B cell (primary cell): ENCODE results near the gene ANKRD28.

Experiments
- EZH2 ChIP-seq: IDR thresholded peaks from 2 replicates; pipeline ENCODE4 v1.6.1; 2012; ENCODE audit warnings: borderline replicate concordance, low read depth, mild to moderate bottlenecking, moderate library complexity, low read length; ENCODE audit not compliant: insufficient read depth, poor library complexity, severe bottlenecking
- TF ChIP-seq, protein P1 (sequence below): fragments of 200-600 bp; IDR thresholded peaks from one replicate; pipeline ENCODE4 v1.8.0; 2022; ENCODE audit warnings: antibody characterized with exemption, mild to moderate bottlenecking

DNA sequence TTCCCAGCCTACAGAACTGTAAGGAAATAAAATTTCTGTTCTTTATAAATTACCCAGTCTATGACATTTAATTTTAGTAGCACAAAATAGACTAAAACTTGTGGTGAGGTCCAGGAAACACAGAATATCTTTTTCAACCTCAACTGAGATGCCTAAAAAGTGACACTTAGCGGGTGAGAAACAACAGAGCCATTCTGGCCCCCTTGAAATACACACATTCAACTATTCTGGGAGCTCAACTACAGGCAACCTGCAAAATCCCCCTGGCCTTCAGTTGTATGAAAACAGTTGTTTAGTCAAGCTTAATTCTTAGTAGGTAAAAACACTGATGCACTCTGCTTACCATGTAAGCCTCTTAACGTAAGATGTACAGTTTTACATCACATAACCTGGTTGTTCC lies 66.8 kb downstream of the ANKRD28 start:
- TF ChIP-seq EZH2, result no peak
- TF ChIP-seq, protein P1, sequence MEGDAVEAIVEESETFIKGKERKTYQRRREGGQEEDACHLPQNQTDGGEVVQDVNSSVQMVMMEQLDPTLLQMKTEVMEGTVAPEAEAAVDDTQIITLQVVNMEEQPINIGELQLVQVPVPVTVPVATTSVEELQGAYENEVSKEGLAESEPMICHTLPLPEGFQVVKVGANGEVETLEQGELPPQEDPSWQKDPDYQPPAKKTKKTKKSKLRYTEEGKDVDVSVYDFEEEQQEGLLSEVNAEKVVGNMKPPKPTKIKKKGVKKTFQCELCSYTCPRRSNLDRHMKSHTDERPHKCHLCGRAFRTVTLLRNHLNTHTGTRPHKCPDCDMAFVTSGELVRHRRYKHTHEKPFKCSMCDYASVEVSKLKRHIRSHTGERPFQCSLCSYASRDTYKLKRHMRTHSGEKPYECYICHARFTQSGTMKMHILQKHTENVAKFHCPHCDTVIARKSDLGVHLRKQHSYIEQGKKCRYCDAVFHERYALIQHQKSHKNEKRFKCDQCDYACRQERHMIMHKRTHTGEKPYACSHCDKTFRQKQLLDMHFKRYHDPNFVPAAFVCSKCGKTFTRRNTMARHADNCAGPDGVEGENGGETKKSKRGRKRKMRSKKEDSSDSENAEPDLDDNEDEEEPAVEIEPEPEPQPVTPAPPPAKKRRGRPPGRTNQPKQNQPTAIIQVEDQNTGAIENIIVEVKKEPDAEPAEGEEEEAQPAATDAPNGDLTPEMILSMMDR, result no peak
